HEK293 (cell line): ENCODE results near the gene DEAF1.

Experiments used
- CTCF ChIA-PET: fragments of 350-600 bp; formaldehyde crosslinking; extraction: SDS; loops from one replicate; lab custom pipeline; 2021; ENCODE audit warnings: antibody characterized with exemption; lab: Yijun Ruan, JAX
- POLR2A ChIA-PET: fragments of 300-600 bp; formaldehyde crosslinking; extraction: SDS; loops from one replicate; lab custom pipeline; 2020; ENCODE audit warnings: antibody characterized with exemption, inconsistent platforms; lab: Yijun Ruan, JAX
- H3K27ac ChIP-seq: fragments of 200-500 bp; sonication (Bioruptor generic); 2 replicates; pipeline ENCODE4 v1.5.1; 2014; ENCODE audit warnings: low read depth, low read length, control low read depth, inconsistent platforms; ENCODE audit errors: extremely low read depth
- H3K36me3 ChIP-seq, 2 experiments: fragments of 200-500 bp in 1 of 2; sonication (Bioruptor generic) in 1 of 2; 1 replicate in 1 of 2; 2 replicates in 1 of 2; pipeline ENCODE4 v1.5.1; 2014 to 2017; ENCODE audit warnings: inconsistent platforms in 2 of 2, low read length in 2 of 2; ENCODE audit not compliant: control insufficient read depth in 2 of 2, insufficient read depth in 1 of 2
- H3K4me1 ChIP-seq: fragments of 200-500 bp; sonication (Bioruptor generic); 2 replicates; pipeline ENCODE4 v1.5.1; 2014; ENCODE audit warnings: mild to moderate bottlenecking, low read length, inconsistent platforms; ENCODE audit not compliant: control insufficient read depth, insufficient read depth
- H3K4me3 ChIP-seq: 2 replicates; pipeline ENCODE4 v1.5.1; 2011; ENCODE audit warnings: low read depth, mild to moderate bottlenecking, control low read depth, low read length, moderate library complexity
- H3K9me3 ChIP-seq: fragments of 200-500 bp; sonication (Bioruptor generic); 2 replicates; pipeline ENCODE4 v1.5.1; 2014; ENCODE audit warnings: low read depth, low read length, inconsistent platforms; ENCODE audit not compliant: control insufficient read depth, insufficient read depth
- GLI2 ChIP-seq: fragments of 450-650 bp; formaldehyde crosslinking; IDR thresholded peaks from 2 replicates; pipeline ENCODE4; 2017; ENCODE audit warnings: missing biosample characterization, missing genetic modification characterization, low read depth, borderline replicate concordance
- KLF8 ChIP-seq: fragments of 450-650 bp; formaldehyde crosslinking; IDR thresholded peaks from 2 replicates; pipeline ENCODE4 v1.5.1; 2016; ENCODE audit warnings: missing biosample characterization, missing genetic modification characterization
- KLF9 ChIP-seq: fragments of 450-650 bp; formaldehyde crosslinking; IDR thresholded peaks from 2 replicates; pipeline ENCODE4 v1.5.1; 2016; ENCODE audit warnings: missing biosample characterization, missing genetic modification characterization, low read depth
- MZF1 ChIP-seq: fragments of 450-650 bp; formaldehyde crosslinking; IDR thresholded peaks from 2 replicates; pipeline ENCODE4 v1.5.1; 2017; ENCODE audit warnings: missing biosample characterization, missing genetic modification characterization, borderline replicate concordance
- SCRT1 ChIP-seq: fragments of 450-650 bp; formaldehyde crosslinking; IDR thresholded peaks from 2 replicates; pipeline ENCODE4 v1.5.1; 2016; ENCODE audit warnings: missing biosample characterization, missing genetic modification characterization, borderline replicate concordance
- TRIM28 ChIP-seq: IDR thresholded peaks from 2 replicates; pipeline ENCODE4 v1.6.1; 2011; ENCODE audit warnings: low read length, control low read depth, borderline replicate concordance
- ZBTB21 ChIP-seq: fragments of 450-650 bp; formaldehyde crosslinking; IDR thresholded peaks from 2 replicates; pipeline ENCODE4 v1.5.1; 2017; ENCODE audit warnings: missing biosample characterization, missing genetic modification characterization
- ZFHX2 ChIP-seq: fragments of 450-650 bp; formaldehyde crosslinking; conservative IDR thresholded peaks from 2 replicates; pipeline ENCODE4 v1.5.1; 2016; ENCODE audit warnings: missing biosample characterization, missing genetic modification characterization
- ZFP69B ChIP-seq: fragments of 450-650 bp; formaldehyde crosslinking; IDR thresholded peaks from 2 replicates; pipeline ENCODE4 v1.5.1; 2016; ENCODE audit warnings: missing biosample characterization, missing genetic modification characterization
- ZNF10 ChIP-seq: fragments of 450-650 bp; formaldehyde crosslinking; IDR thresholded peaks from 2 replicates; pipeline ENCODE4 v1.5.1; 2017; ENCODE audit warnings: missing biosample characterization, missing genetic modification characterization
- ZNF114 ChIP-seq: fragments of 450-650 bp; formaldehyde crosslinking; IDR thresholded peaks from 2 replicates; pipeline ENCODE4 v1.5.0; 2017; ENCODE audit warnings: missing biosample characterization, missing genetic modification characterization
- ZNF155 ChIP-seq: fragments of 450-650 bp; formaldehyde crosslinking; IDR thresholded peaks from 2 replicates; pipeline ENCODE4 v1.5.1; 2016; ENCODE audit warnings: missing biosample characterization, missing genetic modification characterization
- ZNF239 ChIP-seq: fragments of 450-650 bp; formaldehyde crosslinking; IDR thresholded peaks from 2 replicates; pipeline ENCODE4 v1.5.1; 2016; ENCODE audit warnings: missing biosample characterization, missing genetic modification characterization
- ZNF501 ChIP-seq: fragments of 450-650 bp; formaldehyde crosslinking; IDR thresholded peaks from 2 replicates; pipeline ENCODE4 v1.5.1; 2016; ENCODE audit warnings: missing biosample characterization, missing genetic modification characterization
- ZNF510 ChIP-seq: fragments of 450-650 bp; formaldehyde crosslinking; IDR thresholded peaks from 2 replicates; pipeline ENCODE4 v1.5.1; 2018; ENCODE audit warnings: mild to moderate bottlenecking, missing genetic modification characterization, missing biosample characterization; ENCODE audit not compliant: insufficient replicate concordance
- ZNF514 ChIP-seq: fragments of 450-650 bp; formaldehyde crosslinking; IDR thresholded peaks from 2 replicates; pipeline ENCODE4 v1.5.1; 2016; ENCODE audit warnings: missing biosample characterization, missing genetic modification characterization
- ZNF626 ChIP-seq: fragments of 450-650 bp; sonication (Bioruptor Pico); formaldehyde crosslinking; IDR thresholded peaks from 2 replicates; pipeline ENCODE4 v1.5.1; 2018; ENCODE audit warnings: missing biosample characterization, missing genetic modification characterization, inconsistent platforms
- ZXDB ChIP-seq: fragments of 450-650 bp; formaldehyde crosslinking; IDR thresholded peaks from 2 replicates; pipeline ENCODE4 v1.5.1; 2016; ENCODE audit warnings: missing biosample characterization, missing genetic modification characterization
- TF ChIP-seq, protein P1 (sequence below): fragments of 450-650 bp; formaldehyde crosslinking; IDR thresholded peaks from 2 replicates; pipeline ENCODE4 v1.5.1; 2016; ENCODE audit warnings: missing biosample characterization, missing genetic modification characterization
- TF ChIP-seq, protein P2 (sequence below): fragments of 450-650 bp; formaldehyde crosslinking; IDR thresholded peaks from 2 replicates; pipeline ENCODE4 v1.5.1; 2016; ENCODE audit warnings: missing biosample characterization, missing genetic modification characterization, borderline replicate concordance
- TF ChIP-seq, protein P3 (sequence below): fragments of 450-650 bp; formaldehyde crosslinking; IDR thresholded peaks from 2 replicates; pipeline ENCODE4 v1.5.1; 2016; ENCODE audit warnings: missing biosample characterization, missing genetic modification characterization
- TF ChIP-seq, protein P4 (sequence below): fragments of 450-650 bp; formaldehyde crosslinking; IDR thresholded peaks from 2 replicates; pipeline ENCODE4 v1.5.1; 2016; ENCODE audit warnings: missing biosample characterization, missing genetic modification characterization, low read depth
- TF ChIP-seq, protein P5 (sequence below): fragments of 450-650 bp; formaldehyde crosslinking; IDR thresholded peaks from 2 replicates; pipeline ENCODE4 v1.5.1; 2016; ENCODE audit warnings: missing biosample characterization, missing genetic modification characterization

DEAF1 gene

DNA sequence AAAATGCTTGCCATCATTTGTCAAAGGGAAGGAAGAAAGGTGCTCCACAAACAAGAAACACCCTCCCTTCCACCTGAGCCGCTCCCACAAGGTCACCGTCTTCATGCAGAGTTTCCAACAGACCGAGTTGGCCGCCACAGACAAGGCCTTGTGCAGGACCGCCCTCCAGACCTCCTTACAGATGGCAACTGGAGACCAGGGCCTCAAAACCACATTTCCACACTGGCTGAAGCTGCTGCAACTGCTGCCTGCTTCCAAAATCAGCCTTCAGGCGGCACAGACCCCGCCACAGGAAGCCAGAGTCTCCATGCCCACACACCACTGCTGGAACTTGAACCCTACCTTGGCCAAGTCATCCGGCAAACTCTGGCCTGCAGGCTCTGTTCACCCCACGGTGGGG is 6.3 kb downstream of the DEAF1 start:
- TF ChIP-seq ZNF114 (tag by site-specific recombination) (no peak), ZNF514 (tag by site-specific recombination) (no peak), TRIM28 (no peak), ZFP69B (tag by site-specific recombination) (no peak), ZFHX2 (tag by site-specific recombination) (no peak), ZNF501 (no peak), ZNF10 (tag by site-specific recombination) (no peak), KLF9 (tag by site-specific recombination) (no peak), ZXDB (tag by site-specific recombination) (no peak), ZNF510 (tag by site-specific recombination) (no peak), GLI2 (tag by site-specific recombination) (no peak), ZNF626 (no peak), MZF1 (tag by site-specific recombination) (no peak), SCRT1 (no peak), ZBTB21 (tag by site-specific recombination) (no peak)
- TF ChIP-seq, protein P1, sequence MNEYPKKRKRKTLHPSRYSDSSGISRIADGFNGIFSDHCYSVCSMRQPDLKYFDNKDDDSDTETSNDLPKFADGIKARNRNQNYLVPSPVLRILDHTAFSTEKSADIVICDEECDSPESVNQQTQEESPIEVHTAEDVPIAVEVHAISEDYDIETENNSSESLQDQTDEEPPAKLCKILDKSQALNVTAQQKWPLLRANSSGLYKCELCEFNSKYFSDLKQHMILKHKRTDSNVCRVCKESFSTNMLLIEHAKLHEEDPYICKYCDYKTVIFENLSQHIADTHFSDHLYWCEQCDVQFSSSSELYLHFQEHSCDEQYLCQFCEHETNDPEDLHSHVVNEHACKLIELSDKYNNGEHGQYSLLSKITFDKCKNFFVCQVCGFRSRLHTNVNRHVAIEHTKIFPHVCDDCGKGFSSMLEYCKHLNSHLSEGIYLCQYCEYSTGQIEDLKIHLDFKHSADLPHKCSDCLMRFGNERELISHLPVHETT (tag by site-specific recombination) = no peak
- TF ChIP-seq, protein P2, sequence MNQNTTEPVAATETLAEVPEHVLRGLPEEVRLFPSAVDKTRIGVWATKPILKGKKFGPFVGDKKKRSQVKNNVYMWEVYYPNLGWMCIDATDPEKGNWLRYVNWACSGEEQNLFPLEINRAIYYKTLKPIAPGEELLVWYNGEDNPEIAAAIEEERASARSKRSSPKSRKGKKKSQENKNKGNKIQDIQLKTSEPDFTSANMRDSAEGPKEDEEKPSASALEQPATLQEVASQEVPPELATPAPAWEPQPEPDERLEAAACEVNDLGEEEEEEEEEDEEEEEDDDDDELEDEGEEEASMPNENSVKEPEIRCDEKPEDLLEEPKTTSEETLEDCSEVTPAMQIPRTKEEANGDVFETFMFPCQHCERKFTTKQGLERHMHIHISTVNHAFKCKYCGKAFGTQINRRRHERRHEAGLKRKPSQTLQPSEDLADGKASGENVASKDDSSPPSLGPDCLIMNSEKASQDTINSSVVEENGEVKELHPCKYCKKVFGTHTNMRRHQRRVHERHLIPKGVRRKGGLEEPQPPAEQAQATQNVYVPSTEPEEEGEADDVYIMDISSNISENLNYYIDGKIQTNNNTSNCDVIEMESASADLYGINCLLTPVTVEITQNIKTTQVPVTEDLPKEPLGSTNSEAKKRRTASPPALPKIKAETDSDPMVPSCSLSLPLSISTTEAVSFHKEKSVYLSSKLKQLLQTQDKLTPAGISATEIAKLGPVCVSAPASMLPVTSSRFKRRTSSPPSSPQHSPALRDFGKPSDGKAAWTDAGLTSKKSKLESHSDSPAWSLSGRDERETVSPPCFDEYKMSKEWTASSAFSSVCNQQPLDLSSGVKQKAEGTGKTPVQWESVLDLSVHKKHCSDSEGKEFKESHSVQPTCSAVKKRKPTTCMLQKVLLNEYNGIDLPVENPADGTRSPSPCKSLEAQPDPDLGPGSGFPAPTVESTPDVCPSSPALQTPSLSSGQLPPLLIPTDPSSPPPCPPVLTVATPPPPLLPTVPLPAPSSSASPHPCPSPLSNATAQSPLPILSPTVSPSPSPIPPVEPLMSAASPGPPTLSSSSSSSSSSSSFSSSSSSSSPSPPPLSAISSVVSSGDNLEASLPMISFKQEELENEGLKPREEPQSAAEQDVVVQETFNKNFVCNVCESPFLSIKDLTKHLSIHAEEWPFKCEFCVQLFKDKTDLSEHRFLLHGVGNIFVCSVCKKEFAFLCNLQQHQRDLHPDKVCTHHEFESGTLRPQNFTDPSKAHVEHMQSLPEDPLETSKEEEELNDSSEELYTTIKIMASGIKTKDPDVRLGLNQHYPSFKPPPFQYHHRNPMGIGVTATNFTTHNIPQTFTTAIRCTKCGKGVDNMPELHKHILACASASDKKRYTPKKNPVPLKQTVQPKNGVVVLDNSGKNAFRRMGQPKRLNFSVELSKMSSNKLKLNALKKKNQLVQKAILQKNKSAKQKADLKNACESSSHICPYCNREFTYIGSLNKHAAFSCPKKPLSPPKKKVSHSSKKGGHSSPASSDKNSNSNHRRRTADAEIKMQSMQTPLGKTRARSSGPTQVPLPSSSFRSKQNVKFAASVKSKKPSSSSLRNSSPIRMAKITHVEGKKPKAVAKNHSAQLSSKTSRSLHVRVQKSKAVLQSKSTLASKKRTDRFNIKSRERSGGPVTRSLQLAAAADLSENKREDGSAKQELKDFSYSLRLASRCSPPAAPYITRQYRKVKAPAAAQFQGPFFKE = no peak
- TF ChIP-seq, protein P3, sequence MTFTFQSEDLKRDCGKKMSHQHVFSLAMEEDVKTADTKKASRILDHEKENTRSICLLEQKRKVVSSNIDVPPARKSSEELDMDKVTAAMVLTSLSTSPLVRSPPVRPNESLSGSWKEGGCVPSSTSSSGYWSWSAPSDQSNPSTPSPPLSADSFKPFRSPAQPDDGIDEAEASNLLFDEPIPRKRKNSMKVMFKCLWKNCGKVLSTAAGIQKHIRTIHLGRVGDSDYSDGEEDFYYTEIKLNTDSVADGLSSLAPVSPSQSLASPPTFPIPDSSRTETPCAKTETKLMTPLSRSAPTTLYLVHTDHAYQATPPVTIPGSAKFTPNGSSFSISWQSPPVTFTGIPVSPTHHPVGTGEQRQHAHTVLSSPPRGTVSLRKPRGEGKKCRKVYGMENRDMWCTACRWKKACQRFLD (tag by site-specific recombination) = no peak
- Histone ChIP-seq H3K4me3 (no peak overlapping the region), H3K36me3 (peaks cover 6 to 83% of the 10 kb centered on the region in 2 experiments; a peak in 2 of 3 replicates), H3K9me3 (no peaks in the 10 kb centered on the region), H3K4me1 (no peaks in the 10 kb centered on the region), H3K27ac (no peak overlapping the region)
- POLR2A ChIA-PET = no interaction called here
- CTCF ChIA-PET = no interaction called here

DNA sequence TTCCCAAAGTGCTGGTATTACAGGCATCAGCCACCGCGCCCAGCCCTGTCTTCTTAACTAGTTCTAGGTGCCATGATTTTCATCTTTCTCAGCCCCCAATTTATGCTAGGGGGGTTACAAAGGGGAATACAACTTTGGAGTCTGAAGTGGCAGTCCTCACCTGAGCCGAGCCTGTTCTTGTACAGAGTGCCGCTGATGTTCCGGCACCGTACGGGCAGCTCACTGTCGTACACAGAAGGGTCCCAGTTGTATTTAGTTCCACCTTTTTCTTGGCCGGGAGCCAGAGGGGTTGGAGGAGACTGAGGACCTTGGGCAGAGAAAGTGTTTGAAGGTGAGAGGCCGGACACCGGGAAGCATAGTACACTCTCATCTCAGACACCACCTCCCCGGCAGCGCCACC is 7.3 kb downstream of the DEAF1 start:
- Histone ChIP-seq H3K27ac (no peak overlapping the region), H3K4me1 (no peaks in the 10 kb centered on the region), H3K4me3 (no peak overlapping the region), H3K9me3 (no peaks in the 10 kb centered on the region), H3K36me3 (peaks cover 7 to 92% of the 10 kb centered on the region in 2 experiments; a peak in 2 of 3 replicates)
- CTCF ChIA-PET = interaction anchor here (0.7 kb wide), 1 partner anchor 24 kb away, joined by 3 read pairs; no protein-coding TSS in a partner anchor
- POLR2A ChIA-PET = interaction anchor here (1.2 kb wide), 1 partner anchor 19 kb away, joined by 3 read pairs; no protein-coding TSS in a partner anchor
- TF ChIP-seq, protein P4, sequence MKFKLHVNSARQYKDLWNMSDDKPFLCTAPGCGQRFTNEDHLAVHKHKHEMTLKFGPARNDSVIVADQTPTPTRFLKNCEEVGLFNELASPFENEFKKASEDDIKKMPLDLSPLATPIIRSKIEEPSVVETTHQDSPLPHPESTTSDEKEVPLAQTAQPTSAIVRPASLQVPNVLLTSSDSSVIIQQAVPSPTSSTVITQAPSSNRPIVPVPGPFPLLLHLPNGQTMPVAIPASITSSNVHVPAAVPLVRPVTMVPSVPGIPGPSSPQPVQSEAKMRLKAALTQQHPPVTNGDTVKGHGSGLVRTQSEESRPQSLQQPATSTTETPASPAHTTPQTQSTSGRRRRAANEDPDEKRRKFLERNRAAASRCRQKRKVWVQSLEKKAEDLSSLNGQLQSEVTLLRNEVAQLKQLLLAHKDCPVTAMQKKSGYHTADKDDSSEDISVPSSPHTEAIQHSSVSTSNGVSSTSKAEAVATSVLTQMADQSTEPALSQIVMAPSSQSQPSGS (tag by site-specific recombination) = no peak
- TF ChIP-seq, protein P1 (tag by site-specific recombination) = no peak
- TF ChIP-seq ZXDB (tag by site-specific recombination) (no peak), ZNF155 (tag by site-specific recombination) (no peak), ZNF239 (tag by site-specific recombination) (no peak), KLF8 (tag by site-specific recombination) (no peak)
- TF ChIP-seq, protein P5, sequence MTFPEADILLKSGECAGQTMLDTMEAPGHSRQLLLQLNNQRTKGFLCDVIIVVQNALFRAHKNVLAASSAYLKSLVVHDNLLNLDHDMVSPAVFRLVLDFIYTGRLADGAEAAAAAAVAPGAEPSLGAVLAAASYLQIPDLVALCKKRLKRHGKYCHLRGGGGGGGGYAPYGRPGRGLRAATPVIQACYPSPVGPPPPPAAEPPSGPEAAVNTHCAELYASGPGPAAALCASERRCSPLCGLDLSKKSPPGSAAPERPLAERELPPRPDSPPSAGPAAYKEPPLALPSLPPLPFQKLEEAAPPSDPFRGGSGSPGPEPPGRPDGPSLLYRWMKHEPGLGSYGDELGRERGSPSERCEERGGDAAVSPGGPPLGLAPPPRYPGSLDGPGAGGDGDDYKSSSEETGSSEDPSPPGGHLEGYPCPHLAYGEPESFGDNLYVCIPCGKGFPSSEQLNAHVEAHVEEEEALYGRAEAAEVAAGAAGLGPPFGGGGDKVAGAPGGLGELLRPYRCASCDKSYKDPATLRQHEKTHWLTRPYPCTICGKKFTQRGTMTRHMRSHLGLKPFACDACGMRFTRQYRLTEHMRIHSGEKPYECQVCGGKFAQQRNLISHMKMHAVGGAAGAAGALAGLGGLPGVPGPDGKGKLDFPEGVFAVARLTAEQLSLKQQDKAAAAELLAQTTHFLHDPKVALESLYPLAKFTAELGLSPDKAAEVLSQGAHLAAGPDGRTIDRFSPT (tag by site-specific recombination) = no peak
